GM19023 (cell line): ENCODE measurements around the gene ISOC2.
A peak's percentile ranks its signal among the peaks of the same experiment; 100 is the strongest.
"Not testable (repeated sequence)": the region's sequence is repeated elsewhere in the genome, so short reads cannot be mapped to it uniquely, and the experiment has no call there.

Experiments used
- ATAC-seq: cut with Tn5 transposase; IDR thresholded peaks from one replicate; pipeline ENCODE4 v1.9.1; 2021; ENCODE audit warnings: mild to moderate bottlenecking, moderate library complexity; ENCODE audit not compliant: unreplicated experiment

Gene ISOC2

GRCh38 chr19:55418185-55418584, 43.3 kb downstream of the ISOC2 start:
- ATAC-seq, result no peak

- no peak for ATAC-seq
Observed at GRCh38 chr19:55410168-55410567, 51.3 kb downstream of the ISOC2 start.

- ATAC-seq, result not testable (repeated sequence)
Observed at GRCh38 chr19:55409179-55409578, 52.3 kb downstream of the ISOC2 start.

GRCh38 chr19:55408533-55408872, 52.9 kb downstream of the ISOC2 start:
- no peak for ATAC-seq

GRCh38 chr19:55407800-55408532, 53.5 kb downstream of the ISOC2 start:
- peak; percentile 85 for ATAC-seq

GRCh38 chr19:55407550-55407799, 54.0 kb downstream of the ISOC2 start, which contains the start of gene UBE2S:
UBE2S (minus strand) TSS chr19:55407788; CDS start chr19:55407589, 199 bp downstream.
- peak; percentile 18 for ATAC-seq

- ATAC-seq, result no peak
Observed at GRCh38 chr19:55406826-55407549, 54.5 kb downstream of the ISOC2 start.

GRCh38 chr19:55406091-55406825, 55.2 kb downstream of the ISOC2 start:
- no peak for ATAC-seq

- no peak for ATAC-seq
Observed at GRCh38 chr19:55405638-55406037, 55.8 kb downstream of the ISOC2 start.
